ENCODE measurements around the gene ADAM12. TPM values are rescaled to one million over a fixed set of nuclear protein-coding genes. Genes with fewer than 3 reads are reported as not detected.

The ADAM12 gene
- total and polyA plus RNA-seq, 10 of the 15 experiments (the other 5 are each of a cell fraction or from before 2014, with no cell fraction given) = under 0.01 to 0.62 (median 0.04) TPM; not detected in 5

GRCh38 chr10:126122881-126123280, 265.4 kb downstream of the ADAM12 start:
- POLR2A ChIA-PET = no interaction called here

More at GRCh38 chr10:126122881-126123280, 265.4 kb downstream of the ADAM12 start:
- no TSS peak for BruUV-seq (replicated peaks)
- Histone ChIP-seq H3K9ac (ENCODE audit: control insufficient read depth, insufficient read depth, low read length) (no peak overlapping the region), H2AFZ (ENCODE audit: control insufficient read depth, low read depth, low read length) (no peak overlapping the region), H3K27me3 (replicated peaks in 1 of 2; ENCODE audit: control insufficient read depth in 2 of 2, insufficient read depth in 2 of 2, low read length in 1 of 2) (no peaks in the 10 kb centered on the region), H3K4me1 (ENCODE audit: control insufficient read depth, insufficient read depth, low read length) (no peaks in the 10 kb centered on the region), H3K4me3 (no peak overlapping the region), H3K36me3 (ENCODE audit: control insufficient read depth in 2 of 2, insufficient read depth in 2 of 2, low read length in 1 of 2) (no peaks in the 10 kb centered on the region), H3K79me2 (ENCODE audit: control insufficient read depth, insufficient read depth, low read length) (no peaks in the 10 kb centered on the region), H3K27ac (ENCODE audit: control insufficient read depth, insufficient read depth) (no peak overlapping the region), H3K9me3 (replicated peaks; ENCODE audit: control insufficient read depth, insufficient read depth, low read length) (no peaks in the 10 kb centered on the region), H3K4me2 (ENCODE audit: control insufficient read depth, insufficient read depth) (no peak overlapping the region), H4K20me1 (ENCODE audit: control insufficient read depth, insufficient read depth) (no peaks in the 10 kb centered on the region)
- RAD21 ChIA-PET (ENCODE audit: unreplicated experiment) = no interaction called here
- TF ChIP-seq RCOR1 (conservative IDR thresholded peaks at IDR 0.05; ENCODE audit: low read depth, low read length) (no peak), IRF3 (IDR thresholded peaks at IDR 0.05) (no peak), ELK1 (IDR thresholded peaks at IDR 0.05; ENCODE audit: low read depth, low read length) (no peak), TCF7 (IDR thresholded peaks at IDR 0.05; ENCODE audit: borderline replicate concordance) (no peak), SRF (IDR thresholded peaks at IDR 0.05; ENCODE audit: low read depth in 2 of 2, low read length in 2 of 2) (no peak), MXI1 (IDR thresholded peaks at IDR 0.05; ENCODE audit: low read depth, low read length) (no peak), SIN3A (IDR thresholded peaks at IDR 0.05; ENCODE audit: low read depth, low read length) (no peak)
- 50% methylated on average over 1 of the region's 1 CpG for WGBS (ENCODE audit: insufficient coverage, insufficient replicate concordance, low lambda C conversion rate, missing lambda C conversion rate)
- SMC1A ChIA-PET (ENCODE audit: uncharacterized antibody, unreplicated experiment) = no interaction called here
- intact Hi-C loops (cut with micrococcal nuclease; ENCODE audit: unreplicated experiment) = no loop called here
- CTCF ChIA-PET = no interaction called here
- FAIRE-seq = no peak
- in situ Hi-C loops (cut with MboI) = no loop called here
- DNase-seq (ENCODE audit: low read depth, low spot score) = no peak
- no peak for ATAC-seq

Measured in GM12878 (cell line).